Right atrium auricular region (tissue), 2 donors: ENCODE measurements around the gene MYO1D. TPM values are rescaled to one million over a fixed set of nuclear protein-coding genes. Genes with fewer than 3 reads are reported as not detected.

Source experiments
- DNase-seq: peaks from one replicate; pipeline ENCODE4 v3.0.0-alpha.2; 2019; ENCODE audit warnings: low spot score
- H3K27ac ChIP-seq, 2 donors: fragments of 200-600 bp; sonication (generic); 1 replicate in 1 of 2; 2 replicates in 1 of 2; pipeline ENCODE4 v1.5.1; 2016 to 2019
- H3K27me3 ChIP-seq, 2 donors: fragments of 200-600 bp; sonication (generic); one replicate each; pipeline versions ENCODE4 v1.5.1 to v1.6.0; 2017 to 2019
- H3K36me3 ChIP-seq: fragments of 200-600 bp; sonication (generic); one replicate; pipeline ENCODE4 v1.5.1; 2016
- H3K4me1 ChIP-seq, 2 donors: fragments of 200-600 bp; sonication (generic); one replicate each; pipeline versions ENCODE4 v1.5.1 to v1.6.0; 2017 to 2019
- H3K4me3 ChIP-seq, 2 donors: fragments of 200-600 bp; sonication (generic); 1 replicate in 1 of 2; 2 replicates in 1 of 2; pipeline ENCODE4 v1.5.1; 2017 to 2019; ENCODE audit warnings: mild to moderate bottlenecking in 1 of 2, moderate library complexity in 1 of 2
- H3K9me3 ChIP-seq, 2 donors: fragments of 200-600 bp; sonication (generic); one replicate each; pipeline ENCODE4 v1.5.1; 2019
- total RNA-seq, 2 donors: library from RNA; depleted of rRNA; stranded (reverse); fragments of >200 nt; gene quantifications; one replicate each; pipeline ENCODE4 v1.1.0, GENCODE V29; 2016
- TF ChIP-seq, protein P1 (sequence below), 2 donors: fragments of 200-600 bp; sonication (generic); IDR thresholded peaks; one replicate each; pipeline ENCODE4 v1.5.1; 2019; ENCODE audit warnings: antibody characterized with exemption in 2 of 2

MYO1D gene
- total RNA-seq, 2 donors from 2014 or later, result 21.9 to 25.1 TPM

DNA sequence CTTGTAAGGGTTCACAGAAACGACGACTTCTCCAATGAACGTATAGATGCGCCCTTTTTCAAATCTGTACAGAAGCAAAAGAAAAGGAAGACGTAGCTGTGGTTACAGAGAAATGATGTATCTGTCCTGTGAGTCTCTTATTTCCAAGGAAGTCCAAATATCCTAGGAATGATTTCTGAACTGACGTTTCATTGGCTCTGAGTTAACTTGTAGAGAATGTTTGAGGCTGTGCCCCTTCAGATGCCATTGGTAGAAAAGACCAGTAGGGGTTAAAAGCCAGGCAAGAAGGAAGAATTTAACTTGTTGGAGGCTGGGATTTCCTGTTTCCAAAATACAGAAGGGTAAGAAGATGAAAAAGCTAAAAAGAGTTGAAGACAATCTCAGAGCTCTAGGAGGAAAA lies 96.2 kb downstream of the MYO1D start:
- Histone ChIP-seq H3K4me1 (no peaks in the 10 kb centered on the region), H3K27ac (no peak overlapping the region), H3K9me3 (no peaks in the 10 kb centered on the region), H3K27me3 (no peaks in the 10 kb centered on the region), H3K36me3 (no peaks in the 10 kb centered on the region), H3K4me3 (no peak overlapping the region)
- TF ChIP-seq, protein P1, sequence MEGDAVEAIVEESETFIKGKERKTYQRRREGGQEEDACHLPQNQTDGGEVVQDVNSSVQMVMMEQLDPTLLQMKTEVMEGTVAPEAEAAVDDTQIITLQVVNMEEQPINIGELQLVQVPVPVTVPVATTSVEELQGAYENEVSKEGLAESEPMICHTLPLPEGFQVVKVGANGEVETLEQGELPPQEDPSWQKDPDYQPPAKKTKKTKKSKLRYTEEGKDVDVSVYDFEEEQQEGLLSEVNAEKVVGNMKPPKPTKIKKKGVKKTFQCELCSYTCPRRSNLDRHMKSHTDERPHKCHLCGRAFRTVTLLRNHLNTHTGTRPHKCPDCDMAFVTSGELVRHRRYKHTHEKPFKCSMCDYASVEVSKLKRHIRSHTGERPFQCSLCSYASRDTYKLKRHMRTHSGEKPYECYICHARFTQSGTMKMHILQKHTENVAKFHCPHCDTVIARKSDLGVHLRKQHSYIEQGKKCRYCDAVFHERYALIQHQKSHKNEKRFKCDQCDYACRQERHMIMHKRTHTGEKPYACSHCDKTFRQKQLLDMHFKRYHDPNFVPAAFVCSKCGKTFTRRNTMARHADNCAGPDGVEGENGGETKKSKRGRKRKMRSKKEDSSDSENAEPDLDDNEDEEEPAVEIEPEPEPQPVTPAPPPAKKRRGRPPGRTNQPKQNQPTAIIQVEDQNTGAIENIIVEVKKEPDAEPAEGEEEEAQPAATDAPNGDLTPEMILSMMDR (IDR thresholded peaks at IDR 0.05), result no peak
- no peak for DNase-seq

DNA sequence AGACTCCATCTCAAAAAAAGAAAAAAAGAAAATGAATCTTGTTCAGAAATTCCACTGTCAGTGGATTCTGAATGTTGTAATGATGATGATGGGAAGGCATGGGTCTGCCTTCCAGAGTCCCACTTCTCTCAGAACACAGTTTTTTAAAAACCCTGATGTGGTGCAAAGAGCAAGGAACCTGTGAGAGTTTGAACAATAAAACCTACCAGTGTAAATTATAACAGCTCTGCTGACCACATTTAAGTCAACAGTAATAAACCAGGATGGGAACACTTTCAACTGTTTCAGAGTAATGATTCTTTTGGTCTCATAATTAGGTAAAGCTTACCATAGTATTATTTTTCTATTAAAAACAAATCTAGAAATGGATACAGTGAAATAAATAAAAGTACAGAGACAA lies 99.0 kb downstream of the MYO1D start:
- H3K36me3 ChIP-seq, result no peaks in the 10 kb centered on the region
- H3K27me3 ChIP-seq, result no peaks in the 10 kb centered on the region
- H3K9me3 ChIP-seq, result no peaks in the 10 kb centered on the region
- H3K4me3 ChIP-seq, result no peak overlapping the region
- H3K27ac ChIP-seq, result no peak overlapping the region
- no peaks in the 10 kb centered on the region for H3K4me1 ChIP-seq
- TF ChIP-seq, protein P1 (IDR thresholded peaks at IDR 0.05), result no peak
- no peak for DNase-seq

DNA sequence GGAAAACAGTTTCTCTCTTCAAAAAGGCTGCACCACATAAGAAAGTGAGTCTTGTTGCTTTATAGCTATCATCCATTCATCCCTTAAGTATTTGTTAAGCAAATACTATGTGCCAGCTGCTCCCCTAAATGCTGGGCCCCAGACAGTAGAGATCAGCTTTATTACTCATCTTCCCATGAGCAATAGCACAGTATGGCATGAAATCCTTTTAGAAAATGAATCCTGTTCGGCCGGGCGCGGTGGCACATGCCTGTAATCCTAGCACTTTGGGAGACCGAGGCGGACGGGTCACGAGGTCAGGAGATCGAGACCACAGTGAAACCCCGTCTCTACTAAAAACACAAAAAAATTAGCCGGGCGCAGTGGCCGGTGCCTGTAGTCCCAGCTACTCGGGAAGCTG lies 99.5 kb downstream of the MYO1D start:
- Histone ChIP-seq H3K27me3 (no peaks in the 10 kb centered on the region), H3K9me3 (no peaks in the 10 kb centered on the region), H3K27ac (no peak overlapping the region), H3K4me3 (no peak overlapping the region), H3K4me1 (no peaks in the 10 kb centered on the region), H3K36me3 (no peaks in the 10 kb centered on the region)
- TF ChIP-seq, protein P1 (IDR thresholded peaks at IDR 0.05), result no peak
- DNase-seq, result no peak

DNA sequence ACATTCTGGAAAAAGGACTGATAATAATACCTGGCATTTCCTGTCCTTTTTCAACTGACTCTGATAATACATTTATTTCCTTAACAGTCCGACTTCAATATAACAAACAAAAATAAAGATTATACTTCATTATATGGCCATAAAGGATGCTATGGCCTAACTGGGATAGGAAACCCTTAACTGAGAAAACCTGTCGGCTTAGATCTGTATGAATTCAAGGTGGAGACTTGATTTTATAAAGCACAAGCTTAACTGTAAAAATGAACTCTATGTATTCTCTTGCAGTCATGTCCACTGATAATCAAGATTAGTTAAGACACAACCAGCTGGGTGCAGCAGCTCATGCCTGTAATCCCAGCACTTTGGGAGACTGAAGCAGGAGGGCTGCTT lies 102.2 kb downstream of the MYO1D start:
- no peaks in the 10 kb centered on the region for H3K36me3 ChIP-seq
- no peaks in the 10 kb centered on the region for H3K27me3 ChIP-seq
- DNase-seq, result no peak
- TF ChIP-seq, protein P1 (IDR thresholded peaks at IDR 0.05), result no peak
- H3K4me3 ChIP-seq, result no peak overlapping the region
- no peaks in the 10 kb centered on the region for H3K9me3 ChIP-seq
- H3K27ac ChIP-seq, result no peak overlapping the region
- H3K4me1 ChIP-seq, result no peaks in the 10 kb centered on the region

DNA sequence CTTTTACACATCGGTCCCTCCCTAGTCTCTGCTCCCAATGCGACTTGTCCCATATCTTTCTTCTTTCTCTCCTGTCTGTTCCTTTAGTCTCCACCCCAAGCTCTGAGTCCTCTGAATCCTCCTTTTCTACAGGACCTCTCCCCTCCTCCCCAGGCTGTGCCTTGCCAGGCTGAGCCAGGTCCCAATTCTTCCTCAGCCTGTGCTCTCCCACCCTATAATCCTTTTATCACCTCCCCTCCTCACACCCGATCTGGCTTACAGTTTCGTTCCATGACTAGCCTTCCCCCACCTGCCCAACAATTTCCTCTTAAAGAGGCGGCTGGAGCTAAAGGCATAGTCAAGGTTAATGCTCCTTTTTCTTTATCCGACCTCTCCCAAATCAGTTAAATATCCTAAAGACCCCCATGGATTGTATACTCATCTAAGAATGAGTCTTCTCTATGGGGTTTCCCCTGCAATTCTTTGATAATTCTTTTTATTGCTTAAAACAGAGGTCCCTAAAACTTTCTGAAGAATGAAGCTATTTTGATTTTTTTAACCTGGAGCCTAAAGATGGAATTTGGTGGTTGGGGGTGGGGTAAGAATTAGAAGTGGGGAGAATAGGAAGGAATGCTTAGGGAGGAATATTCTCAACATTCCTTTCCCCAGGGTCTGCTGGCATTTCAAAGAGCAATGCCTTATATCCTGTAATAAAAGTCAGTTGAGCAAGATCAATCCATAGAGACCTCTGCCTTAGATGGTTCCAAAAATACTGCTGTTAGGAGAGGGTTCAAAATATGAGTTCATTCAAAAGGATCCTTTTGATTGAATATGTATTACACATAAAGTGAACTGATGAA lies 102.8 kb downstream of the MYO1D start:
- Histone ChIP-seq H3K27me3 (no peaks in the 10 kb centered on the region), H3K9me3 (no peaks in the 10 kb centered on the region)
- DNase-seq, result no peak

More for the DNA sequence above, 102.8 kb downstream of the MYO1D start:
- H3K4me3 ChIP-seq, result no peak overlapping the region
- H3K27ac ChIP-seq, result no peak overlapping the region
- H3K36me3 ChIP-seq, result no peaks in the 10 kb centered on the region
- TF ChIP-seq, protein P1 (IDR thresholded peaks at IDR 0.05), result no peak
- no peaks in the 10 kb centered on the region for H3K4me1 ChIP-seq
